Lung (tissue), 12 donors: Measurements from ENCODE around the gene SCNN1B. TPM values are rescaled to one million over a fixed set of nuclear protein-coding genes. Genes with fewer than 3 reads are reported as not detected.
A peak's percentile ranks its signal among the peaks of the same experiment; 100 is the strongest.

Experiments
- ATAC-seq: fragments of 200-7000 bp; cut with Tn5 transposase; one replicate; pipeline ENCODE4 v1.9.1; 2020; ENCODE audit warnings: moderate number of reproducible peaks; ENCODE audit not compliant: insufficient read depth, low FRiP score
- DNase-seq, 3 donors: peaks; one replicate each; pipeline ENCODE4 v3.0.0-alpha.2; 2013 to 2017
- H3K27ac ChIP-seq, 2 donors: one replicate each; pipeline ENCODE4 v1.5.1; 2013; ENCODE audit warnings: mild to moderate bottlenecking in 2 of 2, moderate library complexity in 2 of 2, control low read depth in 1 of 2, inconsistent platforms in 1 of 2, low read depth in 1 of 2, low read length in 1 of 2
- H3K27me3 ChIP-seq, 3 donors: one replicate each; pipeline ENCODE4 v1.5.1; 2013; ENCODE audit warnings: low read length in 2 of 3; ENCODE audit not compliant: control insufficient read depth in 3 of 3, insufficient read depth in 3 of 3
- H3K36me3 ChIP-seq, 4 donors: one replicate each; pipeline ENCODE4 v1.5.1; 2013; ENCODE audit warnings: low read length in 4 of 4, mild to moderate bottlenecking in 1 of 4, moderate library complexity in 1 of 4; ENCODE audit not compliant: control insufficient read depth in 4 of 4, insufficient read depth in 4 of 4
- H3K4me1 ChIP-seq, 5 donors: one replicate each; pipeline ENCODE4 v1.5.1; 2013; ENCODE audit warnings: low read length in 5 of 5, mild to moderate bottlenecking in 2 of 5, moderate library complexity in 1 of 5; ENCODE audit not compliant: control insufficient read depth in 5 of 5, insufficient read depth in 5 of 5
- H3K4me3 ChIP-seq: one replicate; pipeline ENCODE4 v1.5.1; 2013; ENCODE audit warnings: mild to moderate bottlenecking, control low read depth, moderate library complexity
- H3K9ac ChIP-seq, 2 donors: one replicate each; pipeline ENCODE4 v1.5.1; 2013; ENCODE audit warnings: low read length in 2 of 2, control low read depth in 1 of 2; ENCODE audit not compliant: insufficient read depth in 1 of 2
- H3K9me3 ChIP-seq, 4 donors: one replicate each; pipeline ENCODE4 v1.5.1; 2013; ENCODE audit warnings: low read length in 3 of 4, mild to moderate bottlenecking in 1 of 4, moderate library complexity in 1 of 4; ENCODE audit not compliant: control insufficient read depth in 4 of 4, insufficient read depth in 3 of 4
- CTCF ChIP-seq: IDR thresholded peaks from 2 replicates; pipeline ENCODE4 v1.5.1; 2012; ENCODE audit warnings: mild to moderate bottlenecking; ENCODE audit errors: control extremely low read depth, extremely low read depth
- whole genome bisulfite sequencing, 2 donors: extraction: QIAGEN DNeasy Blood & Tissue Kit; methylation state at CpG; one replicate each; pipeline ENCODE4 v1.1.7; 2013; 5-methylcytosine and 5-hydroxymethylcytosine counted together
- polyA plus RNA-seq, 2 donors: library from polyadenylated mRNA; stranded (reverse); fragments of 200-250 nt; gene quantifications; one replicate each; pipeline ENCODE4 v1.2.1, GENCODE V29; 2013
- total RNA-seq, 2 donors: library from RNA; depleted of rRNA in 1 of 2; stranded (reverse); fragments of >200 nt in 1 of 2; gene quantifications; one replicate each; pipeline ENCODE4 v1.2.1, GENCODE V29; 2014 to 2021
- donor health status: control.
- donor health status: control.
- donor health status: Bipolar disorder and iron deficiency.
- donor health status: healthy.
- donor health status: DM: yes; HTN: yes; CAD: no.

Gene SCNN1B
- total and polyA plus RNA-seq, 4 donors = 16.4 to 58.7 (median 41.3) TPM

- ATAC-seq (no peak), DNase-seq (no peak)
- Histone ChIP-seq H3K9ac (no peak overlapping the region), H3K36me3 (no peaks in the 10 kb centered on the region), H3K9me3 (peaks cover 0 to under 1% (median 0%) of the 10 kb centered on the region in 4 donors), H3K27me3 (no peaks in the 10 kb centered on the region), H3K27ac (no peak overlapping the region), H3K4me3 (no peak overlapping the region), H3K4me1 (peaks cover 0 to 11% (median 0%) of the 10 kb centered on the region in 5 donors)
- WGBS, 2 donors = 66 to 80% methylated on average over 4 of the region's 4 CpGs
- no peak for TF ChIP-seq CTCF
Measured at GRCh38 chr16:23254338-23254737, 47.8 kb upstream of the SCNN1B start.

DNA sequence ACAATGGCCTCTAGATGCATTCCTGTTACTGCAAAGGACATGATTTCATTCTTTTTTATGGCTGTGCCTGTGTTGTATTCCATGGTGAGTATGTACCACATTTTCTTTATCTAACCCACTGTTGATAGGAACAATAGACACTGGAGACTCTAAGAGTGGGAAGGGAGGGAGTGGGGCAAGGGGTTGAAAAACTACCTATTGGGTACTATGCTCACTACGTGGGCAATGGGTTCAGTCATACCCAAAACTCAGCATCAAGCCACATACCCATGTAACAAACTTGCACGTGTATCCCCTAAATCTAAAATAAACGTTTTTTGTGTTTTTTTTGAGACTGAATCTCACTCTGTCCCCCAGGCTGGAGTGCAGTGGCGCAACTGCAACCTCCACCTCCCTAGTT is 47.1 kb upstream of the SCNN1B start:
- Histone ChIP-seq H3K4me3 (no peak overlapping the region), H3K27me3 (no peaks in the 10 kb centered on the region), H3K9ac (no peak overlapping the region), H3K27ac (no peak overlapping the region), H3K36me3 (no peaks in the 10 kb centered on the region), H3K4me1 (peaks cover 0 to 11% (median 0%) of the 10 kb centered on the region in 5 donors), H3K9me3 (peaks cover 0 to 3% (median 0%) of the 10 kb centered on the region in 4 donors)
- DNase-seq (no peak), ATAC-seq (no peak)
- 70 to 77% methylated on average over 4 of the region's 4 CpGs for WGBS, 2 donors
- no peak for TF ChIP-seq CTCF

DNA sequence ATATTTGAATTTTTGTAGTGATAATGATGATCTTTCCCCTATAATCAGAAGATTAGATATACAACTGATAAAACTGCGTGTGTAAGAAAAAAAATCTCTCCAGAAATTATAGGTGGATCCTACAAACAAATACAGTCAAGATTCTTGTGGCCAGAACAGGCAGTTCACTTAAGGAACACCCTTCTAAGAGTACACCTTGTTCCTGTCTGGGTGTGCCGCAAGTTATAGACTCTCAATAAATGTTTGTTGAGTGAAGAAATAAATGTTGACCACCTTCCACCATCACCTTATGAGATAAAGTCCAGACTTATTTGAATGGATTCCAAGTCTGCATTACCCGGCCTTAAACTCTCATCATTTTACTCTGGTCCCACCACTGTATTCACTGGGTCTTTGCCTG is 45.7 kb upstream of the SCNN1B start:
- Histone ChIP-seq H3K9ac (no peak overlapping the region), H3K27ac (no peak overlapping the region), H3K4me1 (peaks cover 0 to 11% (median 0%) of the 10 kb centered on the region in 5 donors), H3K4me3 (no peak overlapping the region), H3K27me3 (no peaks in the 10 kb centered on the region), H3K9me3 (peaks cover 0 to 3% (median 0%) of the 10 kb centered on the region in 4 donors), H3K36me3 (no peaks in the 10 kb centered on the region)
- DNase-seq (no peak), ATAC-seq (no peak)
- 59 to 70% methylated on average over 3 of the region's 3 CpGs for WGBS, 2 donors
- no peak for TF ChIP-seq CTCF

DNA sequence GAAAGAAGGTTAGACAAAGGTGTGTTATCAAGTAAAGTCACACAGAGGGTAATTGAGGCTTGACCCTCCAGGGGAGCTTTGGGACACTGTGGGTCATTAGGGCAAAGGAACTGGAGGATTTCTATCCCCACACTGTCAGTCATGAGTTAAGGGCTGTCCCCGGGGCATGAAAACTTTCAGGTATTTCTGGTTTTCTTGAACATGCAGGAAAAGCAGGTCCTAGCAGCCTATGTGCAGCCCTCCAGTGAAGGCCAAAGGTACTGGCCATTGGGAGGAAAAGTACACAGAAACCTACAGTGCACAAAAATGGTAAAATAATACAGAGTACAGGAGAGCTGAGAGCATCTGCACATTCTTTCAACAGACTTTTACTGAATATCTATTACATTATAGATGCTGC is 44.4 kb upstream of the SCNN1B start:
- Histone ChIP-seq H3K4me1 (peaks cover 0 to 11% (median 0%) of the 10 kb centered on the region in 5 donors), H3K9ac (no peak overlapping the region), H3K9me3 (peaks cover 0 to 3% (median 0%) of the 10 kb centered on the region in 4 donors), H3K36me3 (no peaks in the 10 kb centered on the region), H3K27me3 (no peaks in the 10 kb centered on the region), H3K27ac (no peak overlapping the region), H3K4me3 (no peak overlapping the region)
- no peak for TF ChIP-seq CTCF
- ATAC-seq (no peak), DNase-seq (peak; percentile 26 to 60 (median 50))
- 52 to 64% methylated on average over 1 of the region's 1 CpG for WGBS, 2 donors
